Activated CD8-positive, alpha-beta memory T cell treated with anti-CD3 and anti-CD28 coated beads, Interleukin-2, amount 50 U/mL, for 24 hours (primary cell): ENCODE results near the gene DYNC2H1.

ENCODE experiments used
- DNase-seq: peaks from one replicate; pipeline ENCODE4 v3.0.0-alpha.2; 2020; ENCODE audit errors: extremely low read depth

The DYNC2H1 gene

DNA sequence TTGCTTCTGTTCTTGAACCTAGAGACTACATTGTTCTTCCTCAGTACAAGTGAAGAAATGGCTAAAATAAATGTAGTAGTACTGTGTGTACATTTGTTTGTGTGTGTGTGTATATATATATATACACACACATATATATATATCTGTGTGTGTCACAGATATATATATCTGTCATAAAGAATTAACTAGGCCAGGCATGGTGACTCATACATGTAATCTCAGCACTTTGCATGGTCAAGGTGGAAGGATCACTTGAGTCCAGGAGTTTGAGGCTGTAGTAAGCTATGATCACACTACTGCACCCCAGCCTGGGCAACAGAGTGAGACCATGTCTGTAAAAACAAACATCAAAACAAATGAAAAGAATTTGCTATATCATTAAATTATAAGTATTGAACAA lies 164.8 kb downstream of the DYNC2H1 start:
- DNase-seq: no peak

DNA sequence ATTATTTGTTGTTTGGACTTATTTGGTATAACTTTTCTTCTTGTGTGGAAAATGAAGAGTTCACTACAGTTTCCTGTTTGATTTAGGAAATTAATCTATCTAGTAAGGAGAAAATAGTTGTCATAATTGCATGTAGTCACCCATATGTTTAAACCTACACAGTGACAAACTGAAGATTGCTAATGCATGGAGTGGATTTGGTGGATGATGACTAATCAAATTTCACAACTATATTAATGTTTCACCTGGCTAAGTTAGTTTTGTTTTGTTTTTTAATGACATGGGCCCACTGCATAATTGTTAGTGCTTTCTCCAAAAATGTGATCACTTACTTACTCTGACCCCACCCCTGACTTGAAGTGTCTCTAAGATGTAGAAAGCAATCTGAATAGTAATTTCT lies 170.6 kb downstream of the DYNC2H1 start:
- no peak for DNase-seq

DNA sequence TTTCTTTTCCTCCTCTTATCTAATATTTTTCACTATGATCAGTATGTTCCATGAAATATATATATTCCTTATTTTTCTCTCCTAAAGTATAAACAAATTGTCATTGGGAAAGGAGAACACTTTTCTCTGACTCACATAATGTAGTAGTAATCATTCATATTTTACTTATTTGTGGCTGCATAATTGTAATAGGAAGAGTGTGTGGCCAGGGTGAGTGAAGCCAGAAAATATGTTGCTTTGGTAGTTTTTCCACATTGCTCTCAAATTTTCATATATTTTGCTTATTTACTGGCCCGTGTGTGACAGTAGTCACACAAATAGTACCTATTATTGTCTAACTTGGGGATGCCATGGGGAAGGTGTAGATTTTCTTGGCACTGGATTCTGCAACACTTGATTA lies 172.1 kb downstream of the DYNC2H1 start:
- DNase-seq: no peak

DNA sequence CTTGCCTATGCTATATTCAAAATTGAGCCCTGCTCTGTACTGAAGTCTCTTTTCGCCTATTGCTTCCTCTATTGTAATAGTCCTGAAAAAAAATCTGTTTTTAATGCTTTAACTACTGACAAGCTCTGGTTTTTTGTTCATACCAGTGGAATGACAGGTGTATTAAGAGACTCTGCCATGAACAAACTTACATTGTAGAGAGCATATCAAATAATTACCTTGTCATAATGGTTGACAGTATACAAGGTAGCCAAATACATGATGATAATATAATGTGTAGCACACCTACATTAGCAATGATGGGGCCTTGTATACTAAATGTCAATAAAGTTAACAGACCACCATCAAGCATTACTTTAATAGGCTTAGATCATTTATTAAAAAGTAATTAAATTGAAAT lies 175.0 kb downstream of the DYNC2H1 start:
- DNase-seq: no peak

DNA sequence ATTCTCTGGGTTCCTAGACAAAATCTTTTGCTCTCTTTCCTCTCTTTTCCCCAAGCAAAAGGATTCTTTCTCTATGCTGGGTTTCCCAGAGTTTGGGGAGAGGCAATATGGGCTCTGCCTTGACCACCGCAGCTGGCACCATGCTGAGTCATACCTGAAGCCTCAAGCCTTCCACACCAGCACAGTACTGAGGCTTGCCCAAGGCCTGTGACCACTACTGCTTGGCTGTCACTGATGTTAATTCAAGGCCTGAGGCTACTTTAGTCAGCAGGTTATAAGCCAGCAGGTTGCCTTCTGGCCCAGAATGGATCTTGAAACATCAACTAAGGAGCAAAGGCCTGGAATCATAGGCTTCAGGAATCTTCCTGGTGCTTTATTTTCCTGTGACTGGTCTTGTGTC lies 185.3 kb downstream of the DYNC2H1 start:
- no peak for DNase-seq

DNA sequence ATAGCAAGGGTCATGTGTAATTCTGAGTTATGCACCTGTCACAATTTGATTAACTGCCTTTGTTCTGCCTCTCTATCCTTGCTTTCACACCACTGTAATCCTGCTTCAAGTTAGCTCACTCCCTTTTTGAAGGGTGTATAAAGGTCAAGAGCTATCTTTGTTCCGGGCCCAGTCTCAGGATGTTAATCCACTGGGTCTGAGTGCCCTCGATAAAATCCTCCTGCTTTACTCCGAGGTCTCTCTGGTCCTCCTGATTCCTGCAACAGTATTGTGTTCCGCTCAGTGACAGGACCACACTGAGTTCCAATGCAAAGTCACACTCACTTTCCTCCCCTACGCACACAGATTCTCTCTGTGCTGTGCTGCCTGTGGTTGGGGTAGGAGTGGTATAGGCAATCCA lies 186.5 kb downstream of the DYNC2H1 start:
- no peak for DNase-seq

DNA sequence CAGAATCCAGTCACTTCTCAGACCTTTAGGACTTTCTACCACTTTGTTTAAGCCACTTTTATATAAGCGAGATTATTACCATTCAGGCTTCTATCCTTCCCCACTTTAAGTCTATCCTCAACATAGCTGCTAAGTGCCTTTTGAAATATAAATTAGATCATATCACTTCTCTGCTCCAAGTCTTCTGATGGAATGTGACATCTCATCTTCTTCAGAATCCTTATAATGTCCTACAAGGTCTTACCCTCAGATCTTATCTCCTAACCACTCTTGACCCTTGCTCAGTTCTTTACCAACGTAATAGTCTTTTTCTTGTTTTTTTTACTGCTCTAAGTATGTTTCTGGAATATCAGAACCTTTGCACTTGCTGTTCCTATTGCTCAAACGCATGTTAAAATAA lies 188.7 kb downstream of the DYNC2H1 start:
- no peak for DNase-seq

DNA sequence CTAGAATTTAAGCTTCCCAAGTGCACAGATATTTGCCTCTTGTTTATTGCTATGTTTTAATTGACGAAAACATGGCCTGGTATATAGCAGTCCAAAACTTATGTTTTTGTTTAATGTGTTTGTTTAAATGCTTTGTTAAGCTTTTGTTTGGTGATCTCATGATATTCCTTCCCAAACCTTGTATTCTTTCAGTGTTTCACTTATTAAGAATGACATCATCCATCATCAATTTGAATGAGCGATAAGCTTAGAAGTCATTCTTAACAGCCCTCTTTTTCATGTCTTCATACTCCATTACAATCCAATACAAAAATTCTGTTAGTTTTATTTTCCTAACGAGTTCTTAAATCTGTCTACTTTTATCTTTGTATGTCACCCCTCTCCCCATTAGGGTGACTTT lies 206.0 kb downstream of the DYNC2H1 start:
- DNase-seq: no peak

DNA sequence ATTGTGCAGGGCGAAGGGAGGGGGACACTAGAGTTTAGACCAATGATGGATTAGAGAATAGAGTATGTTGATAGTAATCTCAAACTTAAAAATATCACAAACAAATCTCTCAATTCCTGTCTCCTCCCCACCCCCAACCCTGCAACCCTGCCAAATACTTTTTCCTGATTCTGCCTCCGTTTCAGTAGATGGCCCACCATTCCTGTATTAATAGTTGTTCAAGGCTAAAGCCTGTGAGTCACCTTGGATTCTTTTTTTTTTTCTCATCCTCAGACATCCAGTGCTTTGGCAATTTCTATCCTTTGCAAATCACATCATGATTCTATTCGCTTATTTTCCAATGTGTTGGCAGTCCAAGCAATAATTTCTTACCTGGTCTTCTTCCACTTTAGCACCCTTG lies 207.9 kb downstream of the DYNC2H1 start:
- no peak for DNase-seq

DNA sequence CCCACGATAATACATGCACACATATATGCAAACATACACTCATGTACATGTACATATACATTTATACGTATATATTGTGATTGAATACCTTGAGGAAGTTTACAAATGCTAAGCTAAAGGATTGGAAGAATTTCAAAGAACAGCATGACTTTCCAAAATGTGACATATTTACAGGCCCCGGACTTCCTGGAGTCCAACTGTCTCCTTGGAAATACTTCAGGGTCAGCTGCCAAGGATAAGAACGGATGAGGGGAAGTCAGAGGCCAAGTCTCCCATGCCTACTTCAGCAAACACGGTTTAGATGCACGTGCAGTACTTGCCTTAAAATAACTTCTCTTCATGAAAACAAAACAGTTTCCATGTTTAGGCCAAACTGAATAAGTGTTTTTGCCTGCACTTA lies 213.6 kb downstream of the DYNC2H1 start:
- DNase-seq: no peak

DNA sequence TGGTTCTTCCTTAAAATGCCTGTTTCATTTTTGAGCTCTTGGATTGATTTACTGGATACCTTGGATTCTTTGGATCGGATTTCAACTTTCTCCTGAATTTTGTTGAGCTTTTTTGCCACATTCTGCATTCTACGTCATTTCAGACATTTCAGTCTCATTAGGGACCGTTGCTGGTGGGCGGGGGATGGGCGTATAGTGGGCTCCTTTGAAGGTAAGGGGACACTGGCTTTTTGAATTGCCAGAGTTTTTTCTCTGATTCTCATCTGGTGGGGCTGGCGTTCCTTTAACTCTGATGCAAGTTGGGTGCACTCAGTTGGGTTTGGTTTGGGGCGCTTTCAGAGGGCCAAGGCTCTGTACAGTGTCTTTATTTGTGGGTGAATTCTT lies 216.5 kb downstream of the DYNC2H1 start:
- no peak for DNase-seq

DNA sequence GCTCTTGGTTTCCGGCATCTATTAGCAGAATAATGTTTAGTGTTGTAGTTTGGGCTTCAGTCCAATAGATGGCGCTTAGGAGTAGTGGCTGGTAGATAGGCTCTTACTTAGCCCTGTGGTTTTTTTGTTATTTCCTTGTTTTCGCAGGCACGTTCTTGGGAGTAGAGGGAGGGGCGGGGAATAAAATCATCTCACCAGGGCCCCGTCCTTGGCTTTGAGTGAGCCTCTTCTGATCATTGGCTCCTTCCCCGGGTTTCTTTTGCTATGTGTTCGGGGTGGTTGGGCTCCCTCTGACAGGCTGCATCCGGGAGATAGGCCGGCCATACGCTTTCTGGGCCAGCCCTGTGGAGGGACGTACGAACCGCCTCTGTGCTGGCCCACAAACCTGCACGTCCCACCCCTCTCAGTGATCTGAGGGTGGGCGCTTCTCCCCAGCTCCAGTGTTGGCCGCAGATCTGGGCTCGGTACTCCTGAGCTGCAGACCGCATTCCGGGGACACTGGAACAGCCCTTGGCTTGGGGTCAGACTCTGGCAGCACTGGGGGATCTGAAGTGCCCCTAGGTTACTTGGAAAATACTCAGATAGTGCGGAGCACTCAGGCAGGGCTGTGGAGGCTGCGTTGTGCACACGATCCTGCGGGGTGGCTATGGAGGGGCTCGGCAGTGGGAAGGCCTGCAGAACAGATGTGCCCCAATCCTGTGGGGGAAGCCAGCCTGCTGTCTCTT lies 217.0 kb downstream of the DYNC2H1 start:
- no peak for DNase-seq

DNA sequence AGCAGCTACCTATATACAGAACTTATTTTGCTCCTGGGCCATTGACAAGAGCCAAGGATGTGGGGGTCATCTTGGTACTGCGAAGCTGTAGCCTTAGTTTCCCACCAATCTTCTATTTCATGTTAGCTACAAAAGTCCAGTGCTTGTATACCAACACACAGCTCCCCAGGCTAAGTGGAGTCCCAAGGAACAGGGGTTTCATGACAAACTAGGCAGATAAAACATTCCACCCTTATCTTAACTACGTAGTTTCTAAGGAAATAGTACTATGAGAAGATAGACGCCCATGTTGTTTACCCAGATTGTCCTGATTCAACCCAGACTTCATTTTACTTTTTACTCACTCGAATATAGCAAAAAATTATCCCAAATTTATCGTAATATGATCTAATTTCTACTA lies 218.5 kb downstream of the DYNC2H1 start:
- DNase-seq: no peak

DNA sequence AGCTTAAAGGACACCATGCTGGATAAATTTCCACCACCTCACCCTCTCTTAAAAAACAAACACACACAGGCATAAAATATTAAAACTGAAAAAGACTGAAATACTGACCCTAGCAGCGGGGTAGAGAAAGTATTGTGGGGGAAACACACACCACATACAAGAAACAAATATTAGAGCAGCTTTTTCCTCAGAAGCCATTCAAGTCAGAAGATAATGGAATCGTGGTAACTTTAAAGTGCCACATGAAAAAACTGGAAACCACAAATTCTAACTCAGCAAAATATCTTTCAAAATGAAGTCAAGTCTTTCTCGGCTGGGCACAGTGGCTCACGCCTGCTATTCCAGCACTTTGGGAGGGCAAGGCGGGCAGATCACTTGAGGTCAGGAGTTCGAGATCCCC lies 223.2 kb downstream of the DYNC2H1 start:
- no peak for DNase-seq

DNA sequence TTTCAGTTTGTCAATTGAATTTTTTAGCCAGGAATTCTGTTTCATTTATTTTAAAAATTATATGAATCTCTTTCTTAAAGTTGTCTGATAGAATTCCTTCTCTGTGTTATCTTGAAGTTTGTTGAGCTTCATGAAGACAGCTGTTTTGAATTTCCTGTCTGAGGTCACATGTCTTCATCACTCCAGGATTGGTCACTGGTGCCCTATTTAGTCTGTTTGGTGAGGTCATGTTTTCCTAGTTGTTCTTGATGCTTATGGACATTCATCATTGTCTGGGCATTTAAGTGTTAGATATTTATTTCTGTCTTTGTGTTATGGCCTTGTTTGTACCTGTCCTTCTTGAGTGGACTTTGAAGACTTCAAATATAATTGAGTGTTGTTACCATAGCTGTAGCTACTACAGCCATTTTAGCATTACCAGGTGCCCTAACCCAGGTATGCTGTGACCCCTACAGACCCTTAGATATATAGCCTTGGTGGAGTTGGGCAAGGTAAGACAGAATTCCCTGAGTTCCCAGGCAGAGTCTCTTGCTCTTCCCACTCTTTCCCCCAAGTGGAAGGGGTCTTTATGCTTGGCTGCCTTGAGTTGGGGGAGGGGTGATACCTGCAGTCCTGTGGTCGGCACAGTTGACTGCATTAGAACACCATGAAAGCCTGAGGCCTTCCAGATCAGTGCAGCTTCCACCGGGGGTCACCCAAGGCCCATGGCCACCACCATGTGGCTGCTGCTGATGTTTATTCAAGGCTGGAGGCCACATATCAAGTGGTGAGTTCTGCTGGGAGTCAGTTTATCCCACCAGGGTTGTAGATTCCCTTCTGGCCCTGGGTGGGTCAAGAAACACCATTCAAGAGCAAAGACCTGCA lies 229.6 kb downstream of the DYNC2H1 start:
- DNase-seq: no peak

DNA sequence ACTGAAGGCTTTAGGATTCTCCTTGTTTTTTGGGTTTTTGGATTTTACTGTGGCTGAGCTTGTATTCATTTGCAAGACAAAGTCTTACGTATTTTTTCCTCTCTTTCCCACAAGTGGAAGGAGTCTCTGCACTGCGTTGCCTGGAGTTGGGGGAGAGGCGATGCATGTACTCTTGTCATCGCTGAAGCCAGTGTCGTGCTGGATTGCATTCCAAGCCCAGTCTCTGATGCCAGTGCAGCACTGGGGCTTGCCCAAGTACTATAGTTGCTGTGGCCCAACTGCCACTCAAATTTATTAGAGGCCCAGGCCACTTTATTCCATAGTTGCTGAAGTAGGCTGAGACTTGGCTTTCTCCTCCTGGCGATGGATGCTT lies 230.2 kb downstream of the DYNC2H1 start:
- no peak for DNase-seq

DNA sequence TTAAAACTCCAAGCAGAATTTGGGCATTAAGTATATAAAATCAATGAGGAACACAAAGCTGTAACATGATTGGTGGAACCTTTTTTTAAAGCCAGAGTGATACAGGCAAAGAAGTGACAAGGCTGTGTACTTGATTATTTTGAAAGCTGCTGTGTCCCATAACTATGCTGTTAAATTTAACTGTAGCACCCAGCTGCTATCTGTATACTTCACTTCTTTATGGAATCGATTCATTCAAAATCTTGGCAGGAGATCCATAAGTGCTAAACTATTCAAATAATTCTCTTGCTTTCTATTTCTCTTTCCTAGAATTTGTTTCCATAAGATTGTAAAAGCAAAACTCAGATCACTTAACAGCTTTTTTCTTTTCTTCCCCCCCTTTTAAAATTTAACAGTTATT lies 231.7 kb downstream of the DYNC2H1 start:
- DNase-seq: no peak

DNA sequence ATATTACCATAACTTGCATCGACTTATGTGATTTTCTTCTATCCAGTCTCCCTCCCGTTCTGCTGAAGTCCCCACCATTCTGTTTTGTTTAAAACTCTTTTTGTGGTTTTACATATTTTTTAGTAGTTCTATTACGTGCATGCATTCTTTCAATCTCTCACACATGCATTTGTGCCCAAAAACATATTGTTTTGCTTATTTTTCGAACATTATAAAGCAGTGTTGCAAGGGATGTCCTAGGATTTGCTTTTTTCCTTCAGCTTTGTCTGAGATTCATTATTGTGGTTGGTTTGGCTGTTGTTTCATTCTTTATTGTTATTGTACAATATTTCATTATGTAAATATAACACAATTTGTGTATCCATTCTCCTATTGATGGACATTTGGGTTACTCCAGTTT lies 235.7 kb downstream of the DYNC2H1 start:
- no peak for DNase-seq

DNA sequence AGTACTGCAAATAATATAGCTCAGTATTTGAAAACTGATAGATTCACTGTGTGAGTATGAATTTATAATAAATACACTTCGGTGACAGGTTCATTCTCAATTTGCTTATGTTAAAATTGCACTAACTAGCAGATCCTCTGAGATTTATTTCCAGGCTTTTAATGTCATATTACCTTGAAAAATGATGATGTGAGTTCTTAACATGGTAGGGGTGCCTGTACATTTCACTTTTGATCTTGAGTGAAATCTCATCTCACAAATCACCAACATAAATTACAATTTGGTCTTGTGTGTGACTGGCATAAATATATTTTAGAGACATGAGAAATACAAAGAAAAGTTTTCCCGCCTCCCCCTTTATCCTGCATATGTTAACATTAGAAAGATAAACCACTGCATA lies 240.4 kb downstream of the DYNC2H1 start:
- no peak for DNase-seq

DNA sequence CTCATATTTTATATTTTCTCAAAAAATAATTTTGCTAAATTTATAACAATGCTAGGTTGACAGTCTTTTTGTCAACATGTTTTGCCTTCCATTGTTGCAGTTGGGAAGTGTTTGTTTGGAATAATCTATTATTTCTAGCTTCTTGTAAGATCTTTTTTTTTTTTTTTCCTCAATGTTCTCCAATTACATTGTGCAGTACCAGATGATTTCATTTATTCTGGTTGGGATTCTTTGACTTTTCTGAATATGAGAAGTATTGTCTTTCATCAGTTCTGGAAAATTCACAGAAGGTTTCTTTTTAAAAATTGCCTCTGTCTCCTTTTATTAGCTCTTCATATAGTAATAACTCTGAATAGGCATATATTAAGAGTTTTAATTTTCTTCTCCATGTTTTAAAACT lies 245.4 kb downstream of the DYNC2H1 start:
- no peak for DNase-seq

DNA sequence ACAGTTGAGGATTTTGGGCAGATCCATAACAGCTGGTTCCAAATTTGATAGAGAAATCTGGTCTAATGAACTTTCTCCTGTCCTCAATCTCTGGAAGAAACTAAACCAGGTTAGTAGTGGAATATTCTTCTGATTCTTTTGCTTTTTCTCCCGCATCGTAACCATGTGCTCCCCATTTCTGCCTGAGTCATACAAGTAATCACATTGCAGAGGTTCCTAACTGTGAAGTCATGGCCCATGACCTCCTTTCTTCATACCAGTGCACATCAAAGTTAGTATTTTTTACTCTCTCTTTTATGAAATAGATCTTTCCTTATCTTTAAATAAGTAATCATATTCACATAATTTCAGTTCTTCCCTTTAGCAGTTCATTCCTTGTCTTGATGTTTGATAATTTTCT lies 249.0 kb downstream of the DYNC2H1 start:
- no peak for DNase-seq

DNA sequence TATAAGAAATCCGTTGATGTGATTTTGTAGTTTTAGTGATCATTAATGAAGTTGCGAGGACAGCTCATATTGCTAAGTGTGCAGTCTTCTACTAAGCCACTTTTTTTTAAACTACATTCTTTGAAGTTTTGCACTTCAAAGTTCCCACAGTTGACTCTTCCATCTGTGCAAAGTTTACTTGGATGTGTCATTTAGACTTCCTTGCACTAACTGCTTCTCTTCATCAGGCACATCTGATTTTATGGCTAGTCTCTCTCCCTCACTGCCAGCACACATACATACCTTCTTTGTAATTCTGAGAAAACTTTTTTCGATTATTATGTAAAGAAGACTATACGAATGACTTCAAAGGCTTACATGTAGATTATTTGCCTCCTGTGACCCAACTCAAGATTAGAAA lies 250.0 kb downstream of the DYNC2H1 start:
- DNase-seq: no peak

DNA sequence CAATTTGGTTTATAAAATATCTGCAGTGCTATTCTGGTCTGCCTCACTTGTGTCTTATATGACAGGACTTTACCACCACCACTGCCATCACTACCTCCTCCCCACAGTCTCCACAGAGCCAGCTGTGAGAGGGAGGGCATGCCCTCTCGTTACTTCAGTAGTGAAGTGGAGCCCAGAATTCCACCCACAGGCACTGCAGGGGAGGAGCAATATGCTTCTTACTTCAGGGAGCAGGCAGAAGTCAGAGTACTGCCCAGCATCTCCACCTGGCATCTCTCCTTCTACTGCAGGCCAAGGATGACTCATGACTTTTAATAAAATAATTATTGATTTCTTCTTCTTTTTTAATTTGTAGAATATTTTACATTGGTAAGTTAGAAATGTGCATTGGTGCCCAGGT lies 255.5 kb downstream of the DYNC2H1 start:
- DNase-seq: no peak

DNA sequence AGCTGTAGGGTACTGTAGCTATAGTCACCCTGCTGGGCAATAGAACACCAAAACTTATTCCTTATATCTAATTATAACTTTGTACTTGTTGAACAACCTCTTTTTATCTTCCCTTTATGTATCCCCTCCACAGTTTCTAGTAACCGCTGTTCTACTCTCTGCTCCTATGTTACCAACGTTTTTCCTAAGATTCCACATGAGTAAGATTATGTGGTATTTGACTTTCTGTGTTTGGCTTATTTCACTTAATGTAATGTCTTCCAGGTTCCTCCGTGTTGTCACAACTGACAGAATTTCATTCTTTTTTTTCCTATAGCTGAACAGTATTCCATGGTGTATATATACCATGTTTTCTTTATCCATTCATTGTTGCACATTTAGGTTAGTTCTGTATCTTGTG lies 258.4 kb downstream of the DYNC2H1 start:
- DNase-seq: no peak
